ENCODE measurements around the gene CDK13.
A peak's percentile ranks its signal among the peaks of the same experiment; 100 is the strongest.

CDK13 gene

DNA sequence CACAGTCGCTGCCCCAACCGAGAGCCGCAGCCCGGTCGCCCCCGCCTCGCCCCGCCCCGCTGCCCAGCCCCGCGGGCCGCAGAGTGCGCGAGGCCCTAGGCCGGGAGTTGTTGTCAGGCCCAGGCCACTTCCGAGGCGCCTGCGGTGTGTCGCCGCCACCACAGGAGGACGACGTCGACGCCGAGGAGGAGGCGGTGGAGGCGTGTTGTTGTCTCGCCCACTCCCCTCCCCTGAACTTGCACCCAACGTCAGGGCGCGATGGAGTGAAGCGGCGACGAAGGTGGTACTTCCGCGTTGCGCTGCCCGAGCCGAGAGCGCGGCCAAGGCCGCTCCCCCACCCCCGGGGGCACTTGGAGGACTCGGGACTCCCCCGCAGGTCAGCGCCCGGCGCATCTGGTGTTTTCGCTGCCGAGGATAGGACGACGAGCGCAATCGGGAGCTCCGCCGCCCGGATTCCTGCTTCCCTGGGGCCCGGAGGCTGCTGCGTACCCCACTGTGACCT is at the start of gene CDK13:
Gene CDK13 (plus strand): TSS at position 286 of the 502 bp plus-strand sequence. CDS start 386 bp downstream, outside the sequence.
- Histone ChIP-seq H3K36me3 (replicated peaks; ENCODE audit: low read depth, low read length) (peaks cover 20% of the 10 kb centered on the region), H3K4me2 (ENCODE audit: low read length) (peak within 1 kb of the TSS; percentile 96), H3K9ac (ENCODE audit: low read length) (peak within 1 kb of the TSS; percentile 98), H3K4me1 (ENCODE audit: low read length) (peaks cover 24% of the 10 kb centered on the region), H3K27me3 (ENCODE audit: low read depth, low read length) (no peaks in the 10 kb centered on the region), H3K9me3 (ENCODE audit: insufficient read depth, low read length) (no peaks in the 10 kb centered on the region), H3K27ac (ENCODE audit: low read length) (peak within 1 kb of the TSS; percentile 99), H4K20me1 (ENCODE audit: insufficient read depth, low read length) (peaks cover 34% of the 10 kb centered on the region), H2AFZ (ENCODE audit: low read depth, low read length) (peak within 1 kb of the TSS; percentile 62; the same call in 1 of the 2 replicates), H3K4me3 (ENCODE audit: low read length) (peak within 1 kb of the TSS; percentile 96), H3K79me2 (ENCODE audit: low read length) (peaks cover 56% of the 10 kb centered on the region)
- no peak for TF ChIP-seq EZH2phosphoT487 (IDR thresholded peaks at IDR 0.05; ENCODE audit: low read depth)
- TF ChIP-seq CTCF (IDR thresholded peaks at IDR 0.05; ENCODE audit: low read depth, low read length): no peak

- TF ChIP-seq CTCF (IDR thresholded peaks at IDR 0.05; ENCODE audit: low read depth, low read length) (no peak), EZH2phosphoT487 (IDR thresholded peaks at IDR 0.05; ENCODE audit: low read depth) (no peak)
These were observed 46.0 kb upstream of the CDK13 start for GRCh38 chr7:39904077-39904486.

GRCh38 chr7:39908141-39908540 is 41.9 kb upstream of the CDK13 start:
- Histone ChIP-seq H4K20me1 (ENCODE audit: insufficient read depth, low read length) (no peaks in the 10 kb centered on the region), H3K4me3 (ENCODE audit: low read length) (no peak overlapping the region), H3K4me1 (ENCODE audit: low read length) (no peaks in the 10 kb centered on the region), H3K36me3 (replicated peaks; ENCODE audit: low read depth, low read length) (no peaks in the 10 kb centered on the region), H2AFZ (ENCODE audit: low read depth, low read length) (no peak overlapping the region), H3K27ac (ENCODE audit: low read length) (no peak overlapping the region), H3K9ac (ENCODE audit: low read length) (no peak overlapping the region), H3K9me3 (ENCODE audit: insufficient read depth, low read length) (peaks cover 3% of the 10 kb centered on the region), H3K4me2 (ENCODE audit: low read length) (no peak overlapping the region), H3K79me2 (ENCODE audit: low read length) (no peaks in the 10 kb centered on the region), H3K27me3 (ENCODE audit: low read depth, low read length) (no peaks in the 10 kb centered on the region)
- TF ChIP-seq EZH2phosphoT487 (IDR thresholded peaks at IDR 0.05; ENCODE audit: low read depth) (no peak), CTCF (IDR thresholded peaks at IDR 0.05; ENCODE audit: low read depth, low read length) (no peak)

More at GRCh38 chr7:39904077-39904486, 46.0 kb upstream of the CDK13 start:
- no peak overlapping the region for H3K9ac ChIP-seq (ENCODE audit: low read length)
- no peak overlapping the region for H2AFZ ChIP-seq (ENCODE audit: low read depth, low read length)
- H3K4me3 ChIP-seq (ENCODE audit: low read length): no peak overlapping the region
- no peak overlapping the region for H3K4me2 ChIP-seq (ENCODE audit: low read length)
- H3K79me2 ChIP-seq (ENCODE audit: low read length): no peaks in the 10 kb centered on the region
- H3K4me1 ChIP-seq (ENCODE audit: low read length): no peaks in the 10 kb centered on the region
- no peaks in the 10 kb centered on the region for H4K20me1 ChIP-seq (ENCODE audit: insufficient read depth, low read length)
- no peaks in the 10 kb centered on the region for H3K27me3 ChIP-seq (ENCODE audit: low read depth, low read length)
- H3K9me3 ChIP-seq (ENCODE audit: insufficient read depth, low read length): no peaks in the 10 kb centered on the region
- no peak overlapping the region for H3K27ac ChIP-seq (ENCODE audit: low read length)
- H3K36me3 ChIP-seq (replicated peaks; ENCODE audit: low read depth, low read length): no peaks in the 10 kb centered on the region

DNA sequence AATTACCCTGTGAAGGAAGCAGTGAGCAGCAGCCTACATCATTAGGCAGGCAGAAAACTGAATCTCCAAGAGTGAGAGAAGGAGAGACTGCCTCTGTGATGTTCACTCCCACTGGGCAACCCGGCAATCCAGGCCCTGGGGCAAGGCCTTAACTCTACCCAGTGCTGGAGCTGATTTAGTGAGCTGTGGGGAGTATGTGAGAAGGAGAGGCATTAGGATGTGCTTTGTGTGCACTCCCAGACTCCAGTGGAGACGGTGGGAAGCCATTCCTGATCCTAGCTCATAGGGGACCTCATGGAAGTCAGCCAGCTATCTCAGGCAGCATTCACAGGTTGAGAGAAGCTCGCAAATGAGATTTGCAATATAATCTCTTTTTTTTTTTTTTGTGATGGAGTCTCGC is 41.1 kb upstream of the CDK13 start:
- Histone ChIP-seq H3K79me2 (ENCODE audit: low read length) (no peaks in the 10 kb centered on the region), H3K4me2 (ENCODE audit: low read length) (no peak overlapping the region), H4K20me1 (ENCODE audit: insufficient read depth, low read length) (no peaks in the 10 kb centered on the region), H2AFZ (ENCODE audit: low read depth, low read length) (no peak overlapping the region), H3K9ac (ENCODE audit: low read length) (no peak overlapping the region), H3K4me3 (ENCODE audit: low read length) (no peak overlapping the region), H3K4me1 (ENCODE audit: low read length) (no peaks in the 10 kb centered on the region), H3K9me3 (ENCODE audit: insufficient read depth, low read length) (peaks cover 3% of the 10 kb centered on the region), H3K36me3 (replicated peaks; ENCODE audit: low read depth, low read length) (no peaks in the 10 kb centered on the region), H3K27ac (ENCODE audit: low read length) (no peak overlapping the region), H3K27me3 (ENCODE audit: low read depth, low read length) (no peaks in the 10 kb centered on the region)
- TF ChIP-seq EZH2phosphoT487 (IDR thresholded peaks at IDR 0.05; ENCODE audit: low read depth) (no peak), CTCF (IDR thresholded peaks at IDR 0.05; ENCODE audit: low read depth, low read length) (no peak)

All from OCI-LY3 (cell line).